GM20000 (cell line): Measurements from ENCODE around the gene VASH2.

Source experiments
- DNase-seq: peaks from one replicate; pipeline ENCODE4 v3.0.0; 2012; ENCODE audit warnings: low spot score
- CTCF ChIP-seq: IDR thresholded peaks from 2 replicates; pipeline ENCODE4 v1.5.1; 2012; ENCODE audit warnings: mild to moderate bottlenecking, control low read depth; ENCODE audit errors: extremely low read depth, missing control alignments

The VASH2 gene

GRCh38 chr1:213032651-213033050 is 82.3 kb downstream of the VASH2 start:
- TF ChIP-seq CTCF, result no peak
- DNase-seq, result no peak

GRCh38 chr1:213034713-213035112 is 84.4 kb downstream of the VASH2 start:
- DNase-seq, result no peak
- no peak for TF ChIP-seq CTCF

- DNase-seq, result no peak
Measured at GRCh38 chr1:213035573-213035972, 85.2 kb downstream of the VASH2 start.

More at GRCh38 chr1:213035573-213035972, 85.2 kb downstream of the VASH2 start:
- TF ChIP-seq CTCF, result no peak
